ENCODE results near the gene UST.
"Not testable (repeated sequence)": the region's sequence is repeated elsewhere in the genome, so short reads cannot be mapped to it uniquely, and the experiment has no call there.

Gene UST

GRCh38 chr6:148983101-148983761 is 236.4 kb downstream of the UST start:
- DNase-seq: no peak

DNA sequence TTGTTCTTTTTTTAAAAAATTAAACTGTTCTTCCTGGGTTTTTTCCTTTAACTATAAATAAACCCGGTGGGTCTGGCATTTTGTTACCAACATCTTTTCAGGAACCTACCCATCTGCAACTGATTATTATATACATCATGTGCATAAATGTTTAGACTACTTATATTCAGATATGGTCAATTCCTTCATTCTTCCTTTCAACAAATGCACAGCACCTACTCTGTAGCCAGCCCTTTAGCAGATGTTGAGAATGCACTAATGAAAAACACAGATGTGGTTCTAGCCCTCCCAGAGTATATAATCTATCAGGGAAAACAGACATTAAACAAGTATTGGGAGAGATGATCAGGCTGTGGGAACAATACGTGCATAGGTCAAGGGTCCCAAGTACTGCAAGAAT is 237.1 kb downstream of the UST start:
- DNase-seq: no peak

- DNase-seq: no peak
Observed at GRCh38 chr6:148984531-148985056, 237.8 kb downstream of the UST start.

- DNase-seq: no peak
Observed at GRCh38 chr6:148985499-148985898, 238.7 kb downstream of the UST start.

- no peak for DNase-seq
Observed at GRCh38 chr6:148986608-148987007, 239.8 kb downstream of the UST start.

DNA sequence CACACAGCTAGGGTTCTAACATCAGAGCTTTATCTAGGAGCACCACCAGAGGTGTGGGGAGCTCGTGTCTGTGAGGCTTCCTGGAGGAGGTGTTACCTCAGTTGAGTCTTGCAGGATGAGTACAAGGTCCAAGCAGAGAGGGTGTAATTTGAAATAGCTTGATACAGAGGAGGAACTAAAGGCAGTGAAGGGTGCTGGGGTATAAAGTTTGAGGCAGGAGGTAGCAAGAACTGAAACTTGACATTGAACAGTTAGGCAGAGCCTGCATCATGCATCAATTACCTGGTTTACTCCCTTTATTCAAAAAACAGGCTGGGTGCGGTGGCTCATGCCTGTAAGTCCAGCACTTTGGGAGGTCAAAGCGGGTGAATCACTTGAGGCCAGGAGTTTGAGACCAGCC is 241.2 kb downstream of the UST start:
- no peak for DNase-seq

- DNase-seq: no peak
Observed at GRCh38 chr6:148989585-148989984, 242.8 kb downstream of the UST start.

DNA sequence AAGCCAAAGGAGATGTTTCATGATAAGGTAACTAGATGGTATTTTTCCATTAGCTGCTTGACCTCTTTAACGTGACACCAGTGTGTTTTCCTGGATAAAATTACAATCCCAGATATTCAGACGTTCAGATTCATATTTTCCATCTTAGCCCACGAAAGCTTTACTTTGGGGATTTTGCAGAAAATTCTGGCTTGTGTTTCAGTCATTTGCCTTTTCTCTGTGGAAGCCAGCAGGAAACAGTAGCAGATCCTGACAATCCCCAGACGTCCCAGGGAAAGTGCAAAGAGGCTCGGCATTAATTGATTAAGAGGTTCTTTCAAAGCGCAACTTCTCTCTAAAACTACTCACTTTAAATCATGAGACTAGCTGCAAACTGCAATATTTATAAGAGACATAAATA is 243.6 kb downstream of the UST start:
- DNase-seq: no peak

DNA sequence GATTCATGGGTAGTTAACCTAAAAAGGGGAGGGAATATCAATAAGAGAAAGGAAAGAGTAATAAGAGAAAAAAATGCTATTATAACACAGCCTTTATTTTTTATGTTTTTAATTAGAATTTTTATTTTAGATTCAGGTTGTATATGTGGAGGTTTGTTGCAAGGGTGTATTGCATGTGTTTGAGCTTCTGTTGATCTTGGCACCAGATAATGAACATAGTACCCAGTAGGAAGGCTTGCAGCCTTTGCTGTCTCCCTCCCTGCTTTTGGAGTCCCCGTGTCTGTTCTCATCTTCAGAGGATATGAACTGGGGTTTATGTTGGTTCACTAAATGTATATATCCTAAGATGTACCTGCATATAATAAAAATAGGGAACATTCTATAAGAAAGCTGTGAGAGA is 250.0 kb downstream of the UST start:
- DNase-seq: no peak

DNA sequence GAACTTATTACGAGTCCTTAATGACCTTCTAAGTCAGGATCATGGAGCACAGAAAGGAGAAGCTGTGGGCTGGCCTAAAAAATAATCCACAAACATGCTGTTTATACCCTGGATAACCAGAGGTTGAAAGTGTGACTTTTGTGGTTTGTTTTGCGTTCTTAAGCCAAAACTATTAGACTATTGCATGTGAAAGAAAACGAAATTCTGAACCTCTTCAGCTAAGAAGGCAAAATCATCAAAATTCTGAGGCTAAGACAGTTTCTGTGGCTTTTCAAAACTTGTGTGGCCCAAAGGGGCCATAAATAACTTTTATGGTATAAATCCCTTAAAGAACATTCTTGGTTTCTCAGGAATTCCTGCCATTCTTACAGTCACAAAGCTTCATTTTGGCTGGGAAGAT is 251.0 kb downstream of the UST start:
- DNase-seq: no peak

DNA sequence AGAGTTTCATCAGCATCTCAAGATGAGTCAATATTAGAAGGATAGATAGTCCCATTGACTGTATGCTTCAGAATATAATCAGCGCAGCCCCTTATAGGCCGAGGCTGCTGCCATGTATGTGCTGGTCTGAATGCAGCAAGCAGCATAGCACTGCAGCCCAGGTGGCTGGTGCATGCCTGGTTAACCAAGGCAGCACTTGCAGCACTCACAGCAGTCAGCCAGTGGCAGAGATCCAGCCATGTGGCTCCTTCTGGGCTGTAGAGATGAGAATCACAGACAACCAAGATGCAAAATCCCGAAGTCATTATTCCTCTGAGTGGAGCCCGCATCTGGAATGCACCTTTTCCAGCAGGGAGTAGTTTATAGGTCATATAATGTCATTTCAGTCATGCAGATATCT is 251.9 kb downstream of the UST start:
- no peak for DNase-seq

DNA sequence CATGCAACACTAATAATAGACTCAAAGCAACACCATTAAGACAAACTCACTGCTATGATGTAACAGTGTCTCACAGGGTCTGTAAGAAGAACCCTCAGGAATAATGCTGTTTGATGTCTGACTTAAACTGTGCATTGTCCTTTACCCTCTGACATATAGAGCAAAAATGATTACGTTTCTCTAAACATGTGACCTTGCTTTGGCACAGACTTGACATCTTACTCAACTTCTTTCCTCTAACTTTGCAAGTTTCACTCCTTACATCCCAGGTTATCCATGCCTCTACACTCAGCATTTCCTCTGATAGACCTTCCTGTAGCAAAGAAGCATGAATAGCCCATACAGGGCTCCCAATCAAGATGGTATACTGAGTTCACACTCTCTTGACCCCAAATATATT is 252.7 kb downstream of the UST start:
- no peak for DNase-seq

- DNase-seq: peak in 1 of 2 donors; percentile 32
Observed at GRCh38 chr6:148999929-149000468, 253.2 kb downstream of the UST start.

- DNase-seq: no peak
Observed at GRCh38 chr6:149001422-149001821, 254.6 kb downstream of the UST start.

GRCh38 chr6:149003560-149003959 is 256.7 kb downstream of the UST start:
- DNase-seq: no peak

- DNase-seq: no peak
Observed at GRCh38 chr6:149004664-149005063, 257.8 kb downstream of the UST start.

GRCh38 chr6:149006236-149006635 is 259.4 kb downstream of the UST start:
- DNase-seq: not testable (repeated sequence)

- DNase-seq: no peak
Observed at GRCh38 chr6:149006671-149007070, 259.8 kb downstream of the UST start.

- DNase-seq: no peak
Observed at GRCh38 chr6:149007846-149008245, 261.0 kb downstream of the UST start.

GRCh38 chr6:149008741-149009140 is 261.9 kb downstream of the UST start:
- DNase-seq: no peak

- no peak for DNase-seq
Observed at GRCh38 chr6:149012040-149012545, 265.3 kb downstream of the UST start.

GRCh38 chr6:149013586-149014344 is 266.9 kb downstream of the UST start:
- DNase-seq: no peak

- peak; percentile 25 to 60 for DNase-seq
Observed at GRCh38 chr6:149014631-149015534, 268.1 kb downstream of the UST start.

Measured in inflammatory macrophage treated with lipopolysaccharide for 1 hour (primary cell).